ENCODE measurements around the gene IL36RN. TPM values are rescaled to one million over a fixed set of nuclear protein-coding genes. Genes with fewer than 3 reads are reported as not detected.

IL36RN gene
- total RNA-seq, 1 donor: not detected

DNA sequence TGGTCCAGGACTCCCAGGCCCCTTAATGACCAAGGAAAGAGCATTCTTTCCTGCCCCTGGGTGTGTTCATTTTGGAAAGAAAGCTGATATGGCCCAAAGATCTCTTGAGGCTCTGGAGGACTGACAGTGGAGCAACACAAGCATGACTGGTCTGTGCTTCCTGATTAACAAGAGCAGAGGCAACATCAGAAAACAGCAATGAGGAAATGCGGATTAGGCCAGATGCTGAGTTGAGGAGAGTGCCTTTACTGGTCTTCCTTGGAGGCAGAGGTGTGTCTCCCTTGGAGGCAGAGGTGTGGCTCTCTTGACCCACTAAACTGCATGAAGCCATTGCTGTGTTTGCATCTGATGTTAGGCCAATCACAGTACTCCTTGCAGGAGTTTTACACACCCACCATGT is 26.3 kb upstream of the IL36RN start:
- H3K27me3 ChIP-seq (ENCODE audit: insufficient read depth, low read length): no peaks in the 10 kb centered on the region
- H3K4me3 ChIP-seq (ENCODE audit: low read length): no peak overlapping the region
- H3K9me3 ChIP-seq (ENCODE audit: low read depth, low read length): no peaks in the 10 kb centered on the region
- H3K4me1 ChIP-seq (ENCODE audit: insufficient read depth, low read length): no peaks in the 10 kb centered on the region

DNA sequence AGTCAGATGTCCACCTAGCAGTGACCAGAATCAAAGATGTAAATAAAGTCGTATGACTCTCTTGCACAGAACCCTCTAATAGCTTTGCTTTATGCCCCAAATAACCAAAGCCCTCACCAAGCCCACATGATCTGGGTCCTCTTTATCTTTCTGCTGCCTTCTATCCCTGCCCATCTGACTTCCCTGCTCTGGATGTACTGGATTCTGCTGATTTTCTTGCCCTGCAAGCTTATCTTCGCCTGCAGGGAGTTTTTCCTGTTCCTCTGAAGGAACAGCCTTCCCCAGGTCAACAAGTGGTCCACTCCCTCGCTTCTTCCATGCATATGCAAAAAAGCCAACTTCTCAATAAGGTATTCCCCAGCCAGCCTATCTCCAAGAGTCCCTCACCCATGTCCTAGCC is 25.0 kb upstream of the IL36RN start:
- Histone ChIP-seq H3K4me3 (ENCODE audit: low read length) (no peak overlapping the region), H3K4me1 (ENCODE audit: insufficient read depth, low read length) (no peaks in the 10 kb centered on the region), H3K27me3 (ENCODE audit: insufficient read depth, low read length) (no peaks in the 10 kb centered on the region), H3K9me3 (ENCODE audit: low read depth, low read length) (no peaks in the 10 kb centered on the region)

DNA sequence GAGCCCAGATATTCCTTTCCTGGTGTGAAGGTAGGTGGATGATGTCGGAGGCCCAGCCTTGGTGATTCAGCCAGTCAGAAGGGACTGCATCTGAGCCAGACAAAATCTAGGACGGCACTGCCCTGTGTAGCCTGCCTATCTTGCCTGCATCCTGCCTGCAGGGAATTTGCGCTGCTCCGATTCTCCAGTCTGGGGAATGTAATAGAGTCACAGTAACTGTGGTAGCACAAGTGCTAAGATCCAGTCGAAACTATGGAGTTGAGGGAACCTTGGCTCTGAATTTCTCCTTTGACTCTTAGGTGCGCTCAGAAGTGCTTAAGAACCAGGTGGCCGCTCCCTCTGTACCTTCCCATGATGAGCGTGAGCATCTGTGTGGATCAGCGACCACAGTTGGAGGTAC is 22.2 kb upstream of the IL36RN start:
- Histone ChIP-seq H3K27me3 (ENCODE audit: insufficient read depth, low read length) (no peaks in the 10 kb centered on the region), H3K4me3 (ENCODE audit: low read length) (no peak overlapping the region), H3K4me1 (ENCODE audit: insufficient read depth, low read length) (no peaks in the 10 kb centered on the region), H3K9me3 (ENCODE audit: low read depth, low read length) (no peaks in the 10 kb centered on the region)

- H3K4me1 ChIP-seq (ENCODE audit: insufficient read depth, low read length): no peaks in the 10 kb centered on the region
Observed at GRCh38 chr2:113038291-113038690, 20.7 kb upstream of the IL36RN start.

DNA sequence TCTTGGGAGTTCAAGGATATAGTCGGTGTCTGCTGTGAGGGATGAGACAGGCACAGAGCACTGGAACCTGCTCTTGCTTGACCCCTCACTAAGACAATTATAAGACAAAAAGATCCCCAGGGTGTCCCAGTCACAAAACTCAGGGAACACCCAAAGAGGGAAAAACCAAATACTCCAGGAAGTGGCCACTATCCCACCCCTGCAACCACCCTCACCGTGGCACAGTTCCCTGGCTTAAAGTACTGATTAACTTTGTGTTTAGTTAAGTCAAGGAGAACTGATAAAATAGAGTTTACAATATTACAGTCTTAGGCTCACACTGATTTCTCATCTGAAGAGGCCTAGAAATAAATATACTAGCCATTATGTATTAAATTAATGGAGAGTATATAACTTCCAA is 19.8 kb upstream of the IL36RN start:
- H3K27me3 ChIP-seq (ENCODE audit: insufficient read depth, low read length): no peaks in the 10 kb centered on the region
- H3K4me3 ChIP-seq (ENCODE audit: low read length): no peak overlapping the region
- no peaks in the 10 kb centered on the region for H3K4me1 ChIP-seq (ENCODE audit: insufficient read depth, low read length)
- no peaks in the 10 kb centered on the region for H3K9me3 ChIP-seq (ENCODE audit: low read depth, low read length)

More at GRCh38 chr2:113038291-113038690, 20.7 kb upstream of the IL36RN start:
- Histone ChIP-seq H3K9me3 (ENCODE audit: low read depth, low read length) (no peaks in the 10 kb centered on the region), H3K27me3 (ENCODE audit: insufficient read depth, low read length) (no peaks in the 10 kb centered on the region), H3K4me3 (ENCODE audit: low read length) (no peak overlapping the region)

DNA sequence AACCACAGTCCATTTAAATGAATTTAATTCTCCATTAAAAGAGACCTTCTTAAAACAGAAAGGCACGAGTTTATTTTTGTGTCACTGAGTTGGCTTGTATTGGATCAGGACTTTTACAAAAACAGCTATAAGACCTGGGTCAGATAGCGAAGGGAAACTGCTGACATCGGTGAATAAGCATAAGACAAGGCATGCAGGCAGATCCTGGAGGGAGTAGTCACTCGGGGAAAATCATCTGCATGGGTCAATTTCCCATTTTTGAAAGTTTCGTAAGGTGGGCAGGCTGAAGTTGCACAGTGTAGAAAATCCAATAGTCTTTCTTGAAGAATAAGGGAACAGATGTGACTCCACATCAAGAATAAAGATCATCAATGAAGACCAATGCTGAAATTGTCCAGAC is 19.3 kb upstream of the IL36RN start:
- Histone ChIP-seq H3K4me3 (ENCODE audit: low read length) (no peak overlapping the region), H3K4me1 (ENCODE audit: insufficient read depth, low read length) (no peaks in the 10 kb centered on the region), H3K27me3 (ENCODE audit: insufficient read depth, low read length) (no peaks in the 10 kb centered on the region), H3K9me3 (ENCODE audit: low read depth, low read length) (no peaks in the 10 kb centered on the region)

GRCh38 chr2:113041871-113042270 is 17.1 kb upstream of the IL36RN start:
- H3K9me3 ChIP-seq (ENCODE audit: low read depth, low read length): no peaks in the 10 kb centered on the region
- no peaks in the 10 kb centered on the region for H3K27me3 ChIP-seq (ENCODE audit: insufficient read depth, low read length)
- no peak overlapping the region for H3K4me3 ChIP-seq (ENCODE audit: low read length)
- H3K4me1 ChIP-seq (ENCODE audit: insufficient read depth, low read length): no peaks in the 10 kb centered on the region

DNA sequence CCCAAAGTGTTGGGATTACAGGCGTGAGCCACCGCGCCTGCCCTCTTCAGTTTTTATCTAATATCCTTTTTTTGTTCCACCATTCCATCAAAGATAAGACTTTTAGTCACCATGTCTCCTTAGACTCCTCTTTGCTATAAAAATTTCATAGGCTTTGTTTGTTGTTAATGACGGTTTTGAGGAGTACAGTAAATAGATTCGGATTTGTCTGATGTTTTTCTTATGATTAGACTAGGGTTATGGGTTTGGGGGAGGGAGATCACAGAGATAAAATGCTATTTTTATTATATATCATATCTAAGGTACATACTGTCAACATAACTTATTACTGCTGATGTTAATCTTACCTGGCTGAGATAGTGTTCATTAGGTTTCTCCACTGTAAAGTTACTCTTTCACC is 12.5 kb upstream of the IL36RN start:
- no peaks in the 10 kb centered on the region for H3K27me3 ChIP-seq (ENCODE audit: insufficient read depth, low read length)
- no peaks in the 10 kb centered on the region for H3K4me1 ChIP-seq (ENCODE audit: insufficient read depth, low read length)
- H3K4me3 ChIP-seq (ENCODE audit: low read length): no peak overlapping the region

DNA sequence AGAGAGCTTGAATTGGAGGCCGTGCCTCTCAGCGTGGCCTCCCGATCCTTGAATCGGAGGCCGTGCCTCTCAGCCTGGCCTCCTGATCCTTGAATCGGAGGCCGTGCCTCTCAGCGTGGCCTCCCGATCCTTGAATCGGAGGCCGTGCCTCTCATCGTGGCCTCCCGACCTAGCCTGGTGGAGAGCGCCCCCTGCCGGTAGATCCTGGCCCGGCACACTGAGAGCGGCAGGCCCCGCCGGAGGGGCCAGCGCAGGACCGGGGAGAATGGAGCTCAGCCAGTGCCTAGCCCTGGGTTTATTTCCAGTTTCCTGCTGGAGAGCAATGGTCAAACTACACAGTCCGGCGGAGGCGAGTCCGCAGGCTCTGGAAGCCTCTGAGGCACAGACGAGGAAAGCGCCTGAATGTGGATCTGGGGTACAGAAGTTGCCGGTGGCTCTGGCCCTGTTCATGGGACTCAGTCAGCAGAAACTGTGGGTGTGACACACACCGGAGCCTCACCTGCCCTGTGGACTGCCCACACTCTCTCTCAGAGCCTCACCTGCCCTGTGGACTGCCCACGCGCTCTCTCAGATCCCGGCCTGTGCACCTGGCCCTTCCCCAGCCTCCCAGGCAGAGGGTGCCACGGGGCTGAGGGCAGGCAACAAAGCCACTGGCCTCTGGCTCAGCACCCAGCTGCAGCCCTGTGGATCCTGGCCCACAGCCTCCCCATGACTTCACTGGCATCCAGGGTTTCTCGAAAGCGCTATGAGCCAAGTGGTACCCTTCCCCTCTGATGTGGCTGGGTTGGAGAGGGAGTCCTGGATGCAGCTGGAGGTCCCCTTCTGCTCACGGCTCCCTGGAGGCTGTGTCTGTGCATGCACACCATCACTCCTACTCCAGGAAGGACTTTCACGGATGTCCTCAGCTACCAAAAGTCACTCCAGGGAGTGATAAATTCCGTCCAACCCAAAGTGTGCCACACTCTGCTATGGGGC is 7.8 kb upstream of the IL36RN start:
- Histone ChIP-seq H3K4me3 (ENCODE audit: low read length) (no peak overlapping the region), H3K9me3 (ENCODE audit: low read depth, low read length) (no peaks in the 10 kb centered on the region), H3K27me3 (ENCODE audit: insufficient read depth, low read length) (no peaks in the 10 kb centered on the region), H3K4me1 (ENCODE audit: insufficient read depth, low read length) (no peaks in the 10 kb centered on the region)

More for the DNA sequence above, 12.5 kb upstream of the IL36RN start:
- no peaks in the 10 kb centered on the region for H3K9me3 ChIP-seq (ENCODE audit: low read depth, low read length)

GRCh38 chr2:113052396-113052917 is 6.5 kb upstream of the IL36RN start, which contains the start of gene IL36B:
IL36B (minus strand) TSS chr2:113052867.
- no peaks in the 10 kb centered on the region for H3K9me3 ChIP-seq (ENCODE audit: low read depth, low read length)

GRCh38 chr2:113053666-113054065 is 5.3 kb upstream of the IL36RN start:
- H3K27me3 ChIP-seq (ENCODE audit: insufficient read depth, low read length): no peaks in the 10 kb centered on the region
- no peaks in the 10 kb centered on the region for H3K9me3 ChIP-seq (ENCODE audit: low read depth, low read length)
- no peaks in the 10 kb centered on the region for H3K4me1 ChIP-seq (ENCODE audit: insufficient read depth, low read length)
- no peak overlapping the region for H3K4me3 ChIP-seq (ENCODE audit: low read length)

More at GRCh38 chr2:113052396-113052917, 6.5 kb upstream of the IL36RN start, which contains the start of gene IL36B:
- Histone ChIP-seq H3K4me1 (ENCODE audit: insufficient read depth, low read length) (no peaks in the 10 kb centered on the region), H3K27me3 (ENCODE audit: insufficient read depth, low read length) (no peaks in the 10 kb centered on the region), H3K4me3 (ENCODE audit: low read length) (no peak within 1 kb of the TSS)

DNA sequence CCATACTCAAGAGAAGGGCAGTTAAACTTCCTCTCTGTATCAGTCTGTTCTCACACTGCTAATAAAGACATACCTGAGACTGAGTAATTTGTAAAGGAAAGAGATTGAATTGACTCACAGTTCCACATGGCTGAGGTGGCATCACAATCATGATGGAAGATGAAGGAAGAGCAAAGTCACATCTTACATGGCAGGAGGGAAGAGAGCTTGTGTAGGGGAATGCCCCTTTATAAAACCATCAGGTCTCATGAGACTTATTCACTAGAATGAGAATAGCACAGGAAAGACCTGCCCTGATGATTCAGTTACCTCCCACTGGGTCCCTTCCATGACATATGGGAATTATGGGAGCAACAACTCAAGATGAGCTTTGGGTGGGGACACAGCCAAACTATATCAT is 4.9 kb upstream of the IL36RN start:
- H3K4me1 ChIP-seq (ENCODE audit: insufficient read depth, low read length): no peaks in the 10 kb centered on the region
- no peaks in the 10 kb centered on the region for H3K9me3 ChIP-seq (ENCODE audit: low read depth, low read length)
- H3K4me3 ChIP-seq (ENCODE audit: low read length): no peak overlapping the region

GRCh38 chr2:113056521-113056920 is 2.5 kb upstream of the IL36RN start:
- no peaks in the 10 kb centered on the region for H3K27me3 ChIP-seq (ENCODE audit: insufficient read depth, low read length)
- H3K4me1 ChIP-seq (ENCODE audit: insufficient read depth, low read length): no peaks in the 10 kb centered on the region
- H3K4me3 ChIP-seq (ENCODE audit: low read length): no peak overlapping the region
- no peaks in the 10 kb centered on the region for H3K9me3 ChIP-seq (ENCODE audit: low read depth, low read length)

More for the DNA sequence above, 4.9 kb upstream of the IL36RN start:
- H3K27me3 ChIP-seq (ENCODE audit: insufficient read depth, low read length): no peaks in the 10 kb centered on the region

DNA sequence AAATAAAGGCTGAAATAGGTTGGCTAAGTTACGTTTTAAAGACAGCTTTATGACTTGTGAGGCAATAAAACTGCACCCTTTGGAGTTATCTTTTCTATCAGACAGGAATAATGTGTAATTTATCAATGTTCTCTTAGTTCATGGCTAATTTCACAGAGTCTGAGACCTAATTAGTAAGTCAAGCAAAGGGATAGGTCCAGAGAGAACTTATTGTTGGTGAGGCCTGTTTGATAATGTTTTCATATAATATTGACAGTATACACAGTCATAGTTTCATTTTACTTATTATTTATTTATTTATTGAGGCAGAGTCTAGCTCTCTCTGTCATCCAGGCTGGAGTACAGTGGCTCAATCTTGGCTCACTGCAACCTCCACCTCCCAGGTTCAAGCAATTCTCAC is 1.9 kb upstream of the IL36RN start:
- no peaks in the 10 kb centered on the region for H3K27me3 ChIP-seq (ENCODE audit: insufficient read depth, low read length)
- H3K4me1 ChIP-seq (ENCODE audit: insufficient read depth, low read length): no peaks in the 10 kb centered on the region
- no peaks in the 10 kb centered on the region for H3K9me3 ChIP-seq (ENCODE audit: low read depth, low read length)
- no peak overlapping the region for H3K4me3 ChIP-seq (ENCODE audit: low read length)

DNA sequence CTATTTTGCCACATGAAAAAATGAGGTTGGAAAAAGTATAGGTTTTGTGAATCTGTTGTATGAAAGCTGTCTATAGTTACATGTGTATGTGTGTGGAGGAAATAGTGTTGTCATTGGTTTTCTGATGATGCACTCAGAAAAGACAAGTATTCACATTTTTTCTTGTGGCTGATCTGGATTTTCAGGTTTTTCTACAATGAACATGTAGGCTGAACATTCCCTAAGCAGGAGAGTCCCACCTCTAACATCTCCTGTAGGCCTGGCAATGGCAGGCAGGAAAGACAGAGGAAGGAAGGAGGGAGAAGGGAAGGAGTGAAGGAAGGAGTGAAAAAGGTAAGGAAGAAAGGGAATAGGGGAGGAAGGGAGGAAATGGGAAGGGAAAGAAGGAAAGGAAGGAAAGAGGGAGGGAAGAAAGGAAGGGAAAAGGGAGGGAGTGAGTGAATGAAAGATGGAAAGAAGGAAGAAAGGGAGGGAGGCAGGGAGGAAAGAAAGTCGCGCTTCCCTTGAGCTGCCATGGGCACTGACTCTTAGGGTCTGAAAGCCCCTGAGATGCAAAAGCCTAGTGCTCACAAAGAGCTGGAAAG is 495 bp upstream of the IL36RN start:
- H3K4me3 ChIP-seq (ENCODE audit: low read length): no peak overlapping the region
- H3K4me1 ChIP-seq (ENCODE audit: insufficient read depth, low read length): no peaks in the 10 kb centered on the region
- H3K27me3 ChIP-seq (ENCODE audit: insufficient read depth, low read length): no peaks in the 10 kb centered on the region
- H3K9me3 ChIP-seq (ENCODE audit: low read depth, low read length): no peaks in the 10 kb centered on the region

All from mononuclear cell (primary cell).